NCI-H226 (cell line): ENCODE measurements around the gene TMEM233.

Experiments
- DNase-seq: peaks from one replicate; pipeline ENCODE4 v3.0.0-alpha.2; 2015

TMEM233 gene

GRCh38 chr12:119593578-119594398 lies at the start of gene TMEM233:
Gene TMEM233, plus strand, starts transcription at chr12:119593774. Its CDS starts 75 bp downstream, at chr12:119593849.
- no peak for DNase-seq

GRCh38 chr12:119544765-119545625 lies 48.6 kb upstream of the TMEM233 start:
- peak; percentile 8 for DNase-seq

- no peak for DNase-seq
Observed at GRCh38 chr12:119546340-119546739, 47.2 kb upstream of the TMEM233 start.

GRCh38 chr12:119547001-119547400 lies 46.6 kb upstream of the TMEM233 start:
- DNase-seq: no peak

GRCh38 chr12:119556854-119557253 lies 36.7 kb upstream of the TMEM233 start:
- DNase-seq: no peak

GRCh38 chr12:119565404-119565803 lies 28.2 kb upstream of the TMEM233 start:
- DNase-seq: no peak

- no peak for DNase-seq
Observed at GRCh38 chr12:119570771-119571170, 22.8 kb upstream of the TMEM233 start.

- no peak for DNase-seq
Observed at GRCh38 chr12:119573086-119573485, 20.5 kb upstream of the TMEM233 start.

GRCh38 chr12:119574255-119574654 lies 19.3 kb upstream of the TMEM233 start:
- DNase-seq: no peak

GRCh38 chr12:119576118-119576810 lies 17.3 kb upstream of the TMEM233 start:
- DNase-seq: no peak

GRCh38 chr12:119576915-119577314 lies 16.7 kb upstream of the TMEM233 start:
- no peak for DNase-seq

GRCh38 chr12:119578112-119578511 lies 15.5 kb upstream of the TMEM233 start:
- no peak for DNase-seq

- no peak for DNase-seq
Observed at GRCh38 chr12:119589097-119589496, 4.5 kb upstream of the TMEM233 start.

GRCh38 chr12:119589634-119590033 lies 3.9 kb upstream of the TMEM233 start:
- DNase-seq: no peak

GRCh38 chr12:119592232-119592631 lies 1.3 kb upstream of the TMEM233 start:
- DNase-seq: peak; percentile 46

- DNase-seq: no peak
Observed at GRCh38 chr12:119594399-119594730, 791 bp downstream of the TMEM233 start.

GRCh38 chr12:119594772-119595445 lies 1.3 kb downstream of the TMEM233 start:
- no peak for DNase-seq

- DNase-seq: no peak
Observed at GRCh38 chr12:119598159-119598558, 4.6 kb downstream of the TMEM233 start.

- no peak for DNase-seq
Observed at GRCh38 chr12:119601877-119602733, 8.5 kb downstream of the TMEM233 start.

- no peak for DNase-seq
Observed at GRCh38 chr12:119602734-119603094, 9.1 kb downstream of the TMEM233 start.

- no peak for DNase-seq
Observed at GRCh38 chr12:119603767-119604166, 10.2 kb downstream of the TMEM233 start.

- no peak for DNase-seq
Observed at GRCh38 chr12:119609358-119609757, 15.8 kb downstream of the TMEM233 start.
